ENCODE results near the gene TCP11L1.
"Not testable (repeated sequence)": the region's sequence is repeated elsewhere in the genome, so short reads cannot be mapped to it uniquely, and the experiment has no call there.

TCP11L1 gene

GRCh38 chr11:33044285-33044756 lies 4.9 kb downstream of the TCP11L1 start:
- Histone ChIP-seq H3K4me1 (ENCODE audit: insufficient read depth, poor library complexity, severe bottlenecking) (peaks cover 56% of the 10 kb centered on the region), H3K27me3 (ENCODE audit: insufficient read depth, poor library complexity, severe bottlenecking) (no peaks in the 10 kb centered on the region), H3K4me3 (ENCODE audit: severe bottlenecking) (no peak overlapping the region), H3K36me3 (ENCODE audit: low read depth) (peaks cover 36% of the 10 kb centered on the region), H3K27ac (ENCODE audit: poor library complexity, severe bottlenecking) (peak overlapping the region; percentile 98), H3K9me3 (ENCODE audit: severe bottlenecking) (no peaks in the 10 kb centered on the region)
- ATAC-seq (ENCODE audit: low read depth) (peak; percentile 64), DNase-seq (ENCODE audit: low spot score) (peak; percentile 82)
- no peak for TF ChIP-seq CTCF (IDR thresholded peaks at IDR 0.05; ENCODE audit: poor library complexity, severe bottlenecking)

DNA sequence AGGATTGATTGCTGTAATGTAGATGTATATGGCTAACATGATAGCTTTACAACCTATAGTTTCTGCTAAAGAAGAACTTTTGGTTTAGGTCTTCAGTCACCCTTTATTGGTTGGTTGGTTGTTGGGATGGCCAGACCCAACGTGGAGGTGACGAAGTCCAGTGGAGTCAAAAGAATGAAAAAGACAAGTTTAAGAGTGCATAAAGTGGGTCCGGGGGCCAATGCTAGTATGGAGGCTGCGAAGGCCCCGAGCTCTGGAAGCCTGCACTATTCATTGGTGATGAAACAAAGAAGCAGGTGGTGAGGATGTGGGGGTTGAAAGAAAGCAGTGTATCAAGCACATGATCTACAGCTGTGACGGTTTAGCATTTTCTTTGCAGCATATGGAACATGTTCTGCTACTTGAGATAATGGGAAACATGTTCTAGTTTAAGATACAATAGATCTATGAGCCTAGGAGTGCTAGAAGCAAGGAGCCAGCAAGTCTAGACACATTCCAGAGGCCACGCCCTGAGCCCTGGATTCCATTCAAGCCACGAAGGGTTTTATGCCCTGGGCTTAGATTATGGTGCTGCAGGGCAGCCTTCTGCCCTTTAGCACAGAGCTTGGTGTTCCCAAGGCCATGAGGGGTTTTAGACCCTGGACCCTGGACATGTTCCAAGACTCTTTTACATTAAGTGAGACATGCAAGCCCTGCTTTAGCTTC lies 6.3 kb downstream of the TCP11L1 start:
- no peak overlapping the region for H3K4me3 ChIP-seq (ENCODE audit: severe bottlenecking)
- H3K27ac ChIP-seq (ENCODE audit: poor library complexity, severe bottlenecking), result peak overlapping the region; percentile 98

DNA sequence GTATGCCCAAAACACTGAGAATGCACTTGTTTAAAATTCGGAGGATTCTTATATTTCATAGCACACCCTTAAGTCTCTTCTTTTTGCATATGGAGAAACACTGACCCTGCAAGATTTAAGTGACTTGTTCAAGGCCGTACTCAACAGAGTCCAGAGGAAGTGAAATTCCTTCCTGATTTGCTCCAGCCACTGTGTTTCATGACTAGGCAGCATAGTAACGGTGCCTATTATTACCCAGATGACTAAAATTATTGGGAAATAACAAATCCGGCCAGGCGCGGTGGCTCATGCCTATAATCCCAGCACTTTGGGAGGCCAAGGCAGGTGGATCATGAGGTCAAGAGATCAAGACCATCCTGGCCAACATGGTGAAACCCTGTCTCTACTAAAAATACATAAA lies 9.3 kb downstream of the TCP11L1 start:
- peaks cover 36% of the 10 kb centered on the region for H3K4me1 ChIP-seq (ENCODE audit: insufficient read depth, poor library complexity, severe bottlenecking)
- H3K27ac ChIP-seq (ENCODE audit: poor library complexity, severe bottlenecking), result peak overlapping the region; percentile 98
- DNase-seq (ENCODE audit: low spot score); H3K27me3 ChIP-seq (ENCODE audit: insufficient read depth, poor library complexity, severe bottlenecking); H3K4me3 ChIP-seq (ENCODE audit: severe bottlenecking); H3K9me3 ChIP-seq (ENCODE audit: severe bottlenecking): not testable (repeated sequence)
- peak; percentile 13; the same call in 1 of the 3 replicates for ATAC-seq (ENCODE audit: low read depth)
- peaks cover 38% of the 10 kb centered on the region for H3K36me3 ChIP-seq (ENCODE audit: low read depth)

More for the DNA sequence above, 6.3 kb downstream of the TCP11L1 start:
- Histone ChIP-seq H3K9me3 (ENCODE audit: severe bottlenecking) (no peaks in the 10 kb centered on the region), H3K36me3 (ENCODE audit: low read depth) (peaks cover 36% of the 10 kb centered on the region), H3K27me3 (ENCODE audit: insufficient read depth, poor library complexity, severe bottlenecking) (no peaks in the 10 kb centered on the region), H3K4me1 (ENCODE audit: insufficient read depth, poor library complexity, severe bottlenecking) (peaks cover 55% of the 10 kb centered on the region)
- no peak for TF ChIP-seq CTCF (IDR thresholded peaks at IDR 0.05; ENCODE audit: poor library complexity, severe bottlenecking)
- peak; percentile 76 for DNase-seq (ENCODE audit: low spot score)
- ATAC-seq (ENCODE audit: low read depth), result peak; percentile 53

GRCh38 chr11:33049565-33050408 lies 10.4 kb downstream of the TCP11L1 start:
- H3K9me3 ChIP-seq (ENCODE audit: severe bottlenecking); DNase-seq (ENCODE audit: low spot score); H3K27me3 ChIP-seq (ENCODE audit: insufficient read depth, poor library complexity, severe bottlenecking); H3K4me3 ChIP-seq (ENCODE audit: severe bottlenecking); ATAC-seq (ENCODE audit: low read depth): not testable (repeated sequence)
- H3K27ac ChIP-seq (ENCODE audit: poor library complexity, severe bottlenecking), result peak overlapping the region; percentile 98
- peaks cover 28% of the 10 kb centered on the region for H3K4me1 ChIP-seq (ENCODE audit: insufficient read depth, poor library complexity, severe bottlenecking)
- peaks cover 37% of the 10 kb centered on the region for H3K36me3 ChIP-seq (ENCODE audit: low read depth)

DNA sequence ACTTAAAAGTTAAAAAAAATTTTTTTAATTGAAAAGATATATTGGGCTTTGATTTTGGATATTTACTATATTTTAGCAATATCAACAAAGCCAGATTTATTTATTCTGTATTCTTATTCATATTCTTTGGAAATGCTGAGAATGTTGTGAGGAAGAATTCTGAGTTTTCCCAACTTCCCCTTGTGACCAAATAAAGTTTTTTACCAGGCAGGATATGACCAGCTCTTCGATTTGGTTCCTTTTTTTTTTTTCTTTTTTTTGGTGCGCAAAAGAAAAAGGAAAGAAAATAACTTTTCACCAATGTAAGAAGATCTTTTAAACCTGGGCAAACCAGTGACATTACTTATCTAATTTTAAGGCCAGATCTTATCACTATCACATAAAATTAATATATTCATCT lies 12.9 kb downstream of the TCP11L1 start:
- no peaks in the 10 kb centered on the region for H3K27me3 ChIP-seq (ENCODE audit: insufficient read depth, poor library complexity, severe bottlenecking)
- no peak for TF ChIP-seq CTCF (IDR thresholded peaks at IDR 0.05; ENCODE audit: poor library complexity, severe bottlenecking)
- peaks cover 27% of the 10 kb centered on the region for H3K36me3 ChIP-seq (ENCODE audit: low read depth)
- DNase-seq (ENCODE audit: low spot score) (no peak), ATAC-seq (ENCODE audit: low read depth) (no peak)
- no peak overlapping the region for H3K27ac ChIP-seq (ENCODE audit: poor library complexity, severe bottlenecking)
- no peak overlapping the region for H3K4me3 ChIP-seq (ENCODE audit: severe bottlenecking)
- H3K9me3 ChIP-seq (ENCODE audit: severe bottlenecking), result no peaks in the 10 kb centered on the region
- H3K4me1 ChIP-seq (ENCODE audit: insufficient read depth, poor library complexity, severe bottlenecking), result peaks cover 7% of the 10 kb centered on the region

Measured in RWPE2 (cell line).